Activated T-cell treated with anti-CD3 and anti-CD28 coated beads, Interleukin-2, amount 50 U/mL, for 24 hours (primary cell): ENCODE results near the gene KRTAP13-3.

Experiments used
- DNase-seq: peaks from one replicate; pipeline ENCODE4 v3.0.0-alpha.2; 2020
- H3K27ac Mint-ChIP-seq: 2 replicates; pipeline ENCODE4 v1.8.0; 2020; ENCODE audit warnings: mild to moderate bottlenecking, mixed read lengths
- H3K27me3 Mint-ChIP-seq: 2 replicates; pipeline ENCODE4 v1.8.0; 2020; ENCODE audit warnings: mixed read lengths
- H3K36me3 Mint-ChIP-seq: 2 replicates; pipeline ENCODE4 v1.8.0; 2020; ENCODE audit warnings: low read depth, mixed read lengths
- H3K4me1 Mint-ChIP-seq: 2 replicates; pipeline ENCODE4 v1.8.0; 2020; ENCODE audit warnings: low read depth, mixed read lengths
- H3K4me3 Mint-ChIP-seq: 2 replicates; pipeline ENCODE4 v1.8.0; 2020; ENCODE audit warnings: mild to moderate bottlenecking, moderate library complexity, mixed read lengths
- H3K9me3 Mint-ChIP-seq: 2 replicates; pipeline ENCODE4 v1.8.0; 2020; ENCODE audit warnings: mixed read lengths

KRTAP13-3 gene

DNA sequence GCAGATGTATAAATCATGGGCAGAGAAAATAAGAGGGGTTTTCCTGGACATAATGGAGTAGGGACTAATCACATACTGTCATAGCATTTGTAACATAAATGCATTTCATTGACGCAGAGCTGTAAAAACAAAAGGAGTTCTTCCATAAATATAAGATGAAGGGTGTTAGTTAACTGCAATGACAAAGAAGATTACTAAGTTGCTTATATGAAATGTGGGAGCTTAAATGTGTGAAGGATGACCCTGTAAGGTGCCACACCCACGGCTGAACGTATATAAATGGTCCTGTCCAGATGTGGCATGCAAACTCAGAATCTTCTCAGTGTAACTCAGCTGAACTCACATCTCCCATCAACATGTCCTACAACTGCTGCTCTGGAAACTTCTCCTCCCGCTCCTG is 30.0 kb downstream of the KRTAP13-3 start, which contains the start of gene KRTAP13-1:
KRTAP13-1 (plus strand) TSS at position 301 of the 400 bp plus-strand sequence; CDS start at position 357, 56 bp downstream.
- Mint-ChIP-seq H3K36me3 (no peaks in the 10 kb centered on the region), H3K9me3 (no peaks in the 10 kb centered on the region), H3K27me3 (peaks cover 6% of the 10 kb centered on the region), H3K4me3 (no peak within 1 kb of the TSS), H3K27ac (no peak within 1 kb of the TSS), H3K4me1 (no peaks in the 10 kb centered on the region)
- DNase-seq, result no peak

- no peak overlapping the region for H3K27ac Mint-ChIP-seq
- no peak for DNase-seq
- H3K36me3 Mint-ChIP-seq, result no peaks in the 10 kb centered on the region
- H3K4me3 Mint-ChIP-seq, result no peak overlapping the region
- H3K27me3 Mint-ChIP-seq, result no peaks in the 10 kb centered on the region
- peaks cover 3% of the 10 kb centered on the region for H3K9me3 Mint-ChIP-seq
- no peaks in the 10 kb centered on the region for H3K4me1 Mint-ChIP-seq
Observed at GRCh38 chr21:30391492-30392025, 34.2 kb downstream of the KRTAP13-3 start.

GRCh38 chr21:30382201-30382600 is 43.5 kb downstream of the KRTAP13-3 start:
- no peak for DNase-seq
- H3K4me1 Mint-ChIP-seq, result no peaks in the 10 kb centered on the region

More at GRCh38 chr21:30382201-30382600, 43.5 kb downstream of the KRTAP13-3 start:
- Mint-ChIP-seq H3K4me3 (no peak overlapping the region), H3K36me3 (no peaks in the 10 kb centered on the region), H3K27me3 (peaks cover 7% of the 10 kb centered on the region), H3K27ac (no peak overlapping the region), H3K9me3 (no peaks in the 10 kb centered on the region)
